Measurements from ENCODE around the gene ACOT13.

The ACOT13 gene

DNA sequence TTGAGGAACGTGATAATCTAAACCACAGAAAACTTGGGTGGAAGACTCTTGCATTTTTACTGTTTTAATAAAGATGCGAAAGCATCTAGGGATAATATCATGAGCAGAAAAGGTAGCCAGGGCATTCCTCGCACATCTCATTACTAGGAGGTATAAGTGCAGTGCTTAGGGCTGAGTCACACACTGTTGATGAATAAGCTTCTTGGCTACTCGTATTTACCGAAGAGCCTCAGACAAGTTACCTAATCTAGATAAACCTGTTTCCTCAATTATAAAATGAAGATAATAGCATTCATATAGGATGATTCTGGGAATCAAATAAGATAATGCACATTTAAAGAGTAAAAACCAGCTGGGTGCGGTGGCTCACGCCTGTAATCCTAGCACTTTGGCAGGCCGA lies 20.1 kb upstream of the ACOT13 start:
- Histone ChIP-seq H3K4me1 (ENCODE audit: control insufficient read depth, low read length) (peaks cover 31% of the 10 kb centered on the region), H3K27me3 (ENCODE audit: control insufficient read depth, low read length) (no peaks in the 10 kb centered on the region), H3F3A (ENCODE audit: control insufficient read depth, insufficient read depth) (peaks cover 20% of the 10 kb centered on the region), H3K9me2 (replicated peaks; ENCODE audit: control insufficient read depth, low read length) (no peaks in the 10 kb centered on the region), H4K20me1 (ENCODE audit: control insufficient read depth, insufficient read depth, low read depth, low read length) (no peaks in the 10 kb centered on the region), H3K4me2 (ENCODE audit: low read length) (peak overlapping the region; percentile 75), H3K36me3 (ENCODE audit: control insufficient read depth, low read length) (peaks cover 16% of the 10 kb centered on the region), H3K9me3 (ENCODE audit: control insufficient read depth, insufficient read depth, low read length) (no peaks in the 10 kb centered on the region), H3K27ac (ENCODE audit: low read depth, low read length) (no peak overlapping the region), H3K4me3 (ENCODE audit: low read length) (peak overlapping the region; percentile 74), H3K79me2 (ENCODE audit: control insufficient read depth, low read length) (no peaks in the 10 kb centered on the region)
- no peak for TF ChIP-seq EZH2phosphoT487 (IDR thresholded peaks at IDR 0.05; ENCODE audit: borderline replicate concordance, low read length)
- TF ChIP-seq, protein P1, sequence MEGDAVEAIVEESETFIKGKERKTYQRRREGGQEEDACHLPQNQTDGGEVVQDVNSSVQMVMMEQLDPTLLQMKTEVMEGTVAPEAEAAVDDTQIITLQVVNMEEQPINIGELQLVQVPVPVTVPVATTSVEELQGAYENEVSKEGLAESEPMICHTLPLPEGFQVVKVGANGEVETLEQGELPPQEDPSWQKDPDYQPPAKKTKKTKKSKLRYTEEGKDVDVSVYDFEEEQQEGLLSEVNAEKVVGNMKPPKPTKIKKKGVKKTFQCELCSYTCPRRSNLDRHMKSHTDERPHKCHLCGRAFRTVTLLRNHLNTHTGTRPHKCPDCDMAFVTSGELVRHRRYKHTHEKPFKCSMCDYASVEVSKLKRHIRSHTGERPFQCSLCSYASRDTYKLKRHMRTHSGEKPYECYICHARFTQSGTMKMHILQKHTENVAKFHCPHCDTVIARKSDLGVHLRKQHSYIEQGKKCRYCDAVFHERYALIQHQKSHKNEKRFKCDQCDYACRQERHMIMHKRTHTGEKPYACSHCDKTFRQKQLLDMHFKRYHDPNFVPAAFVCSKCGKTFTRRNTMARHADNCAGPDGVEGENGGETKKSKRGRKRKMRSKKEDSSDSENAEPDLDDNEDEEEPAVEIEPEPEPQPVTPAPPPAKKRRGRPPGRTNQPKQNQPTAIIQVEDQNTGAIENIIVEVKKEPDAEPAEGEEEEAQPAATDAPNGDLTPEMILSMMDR (IDR thresholded peaks at IDR 0.05; ENCODE audit: low read depth, low read length, poor library complexity, severe bottlenecking), result no peak

DNA sequence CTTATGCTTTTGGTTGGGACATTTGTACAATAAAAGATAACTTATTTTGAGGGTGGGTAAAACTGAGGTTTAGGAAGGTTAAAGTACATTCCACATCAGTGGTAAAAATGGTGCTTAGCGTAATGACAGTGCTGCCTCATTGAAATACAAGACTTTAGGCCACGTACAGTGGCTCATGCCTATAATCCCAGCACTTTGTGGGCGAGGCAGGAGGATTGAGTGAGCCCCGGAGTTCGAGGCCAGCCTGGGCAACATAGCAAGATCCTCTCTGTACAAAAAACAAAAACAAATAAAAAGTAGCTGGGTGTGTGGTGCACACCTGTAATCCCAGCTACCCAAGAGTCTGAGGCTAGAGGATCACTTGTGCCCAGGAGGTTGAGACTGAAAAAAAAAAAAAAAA lies 18.6 kb upstream of the ACOT13 start:
- H3K9me2 ChIP-seq (replicated peaks; ENCODE audit: control insufficient read depth, low read length), result no peaks in the 10 kb centered on the region
- H4K20me1 ChIP-seq (ENCODE audit: control insufficient read depth, insufficient read depth, low read depth, low read length), result no peaks in the 10 kb centered on the region
- H3K9me3 ChIP-seq (ENCODE audit: control insufficient read depth, insufficient read depth, low read length), result no peaks in the 10 kb centered on the region
- peaks cover 31% of the 10 kb centered on the region for H3K4me1 ChIP-seq (ENCODE audit: control insufficient read depth, low read length)
- no peak overlapping the region for H3K4me2 ChIP-seq (ENCODE audit: low read length)
- H3F3A ChIP-seq (ENCODE audit: control insufficient read depth, insufficient read depth), result peaks cover 22% of the 10 kb centered on the region
- H3K79me2 ChIP-seq (ENCODE audit: control insufficient read depth, low read length), result no peaks in the 10 kb centered on the region
- H3K27me3 ChIP-seq (ENCODE audit: control insufficient read depth, low read length), result no peaks in the 10 kb centered on the region
- peaks cover 30% of the 10 kb centered on the region for H3K36me3 ChIP-seq (ENCODE audit: control insufficient read depth, low read length)
- TF ChIP-seq EZH2phosphoT487 (IDR thresholded peaks at IDR 0.05; ENCODE audit: borderline replicate concordance, low read length), result no peak
- TF ChIP-seq, protein P1 (IDR thresholded peaks at IDR 0.05; ENCODE audit: low read depth, low read length, poor library complexity, severe bottlenecking), result no peak
- H3K4me3 ChIP-seq (ENCODE audit: low read length), result no peak overlapping the region
- no peak overlapping the region for H3K27ac ChIP-seq (ENCODE audit: low read depth, low read length)

DNA sequence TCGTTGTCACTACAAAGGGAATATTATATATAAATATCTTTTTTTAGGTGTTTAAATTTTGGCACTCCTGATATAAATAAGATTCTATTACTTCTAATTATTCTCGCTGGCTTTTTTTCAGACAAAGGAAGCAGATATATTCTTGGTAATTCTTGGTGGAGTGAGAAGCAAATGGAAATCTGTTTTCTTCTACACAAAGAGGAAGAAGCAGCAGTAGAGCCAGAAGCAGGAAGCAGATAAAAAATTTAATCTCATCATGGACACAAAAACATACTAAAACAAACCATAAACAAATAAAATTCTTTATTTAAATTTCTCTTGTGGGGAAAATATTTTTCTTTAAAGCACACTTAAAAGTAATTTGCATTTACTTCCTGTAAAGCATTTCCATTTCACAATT lies 17.2 kb upstream of the ACOT13 start:
- no peaks in the 10 kb centered on the region for H4K20me1 ChIP-seq (ENCODE audit: control insufficient read depth, insufficient read depth, low read depth, low read length)
- H3K27me3 ChIP-seq (ENCODE audit: control insufficient read depth, low read length), result no peaks in the 10 kb centered on the region
- H3K27ac ChIP-seq (ENCODE audit: low read depth, low read length), result peak overlapping the region; percentile 26
- peaks cover 41% of the 10 kb centered on the region for H3K36me3 ChIP-seq (ENCODE audit: control insufficient read depth, low read length)
- H3F3A ChIP-seq (ENCODE audit: control insufficient read depth, insufficient read depth), result peaks cover 20% of the 10 kb centered on the region
- H3K4me3 ChIP-seq (ENCODE audit: low read length), result no peak overlapping the region
- H3K9me3 ChIP-seq (ENCODE audit: control insufficient read depth, insufficient read depth, low read length), result no peaks in the 10 kb centered on the region
- H3K4me1 ChIP-seq (ENCODE audit: control insufficient read depth, low read length), result peaks cover 30% of the 10 kb centered on the region
- no peak for TF ChIP-seq EZH2phosphoT487 (IDR thresholded peaks at IDR 0.05; ENCODE audit: borderline replicate concordance, low read length)
- TF ChIP-seq, protein P1 (IDR thresholded peaks at IDR 0.05; ENCODE audit: low read depth, low read length, poor library complexity, severe bottlenecking), result no peak
- H3K79me2 ChIP-seq (ENCODE audit: control insufficient read depth, low read length), result no peaks in the 10 kb centered on the region
- no peaks in the 10 kb centered on the region for H3K9me2 ChIP-seq (replicated peaks; ENCODE audit: control insufficient read depth, low read length)
- peak overlapping the region; percentile 39 for H3K4me2 ChIP-seq (ENCODE audit: low read length)
